HEK293 (cell line): ENCODE data around the gene SLCO6A1.

Experiments
- GLI4 ChIP-seq: fragments of 450-650 bp; formaldehyde crosslinking; IDR thresholded peaks from 2 replicates; pipeline ENCODE4 v1.5.1; 2016; ENCODE audit warnings: missing biosample characterization, missing genetic modification characterization
- TCF7L2 ChIP-seq: IDR thresholded peaks from 2 replicates; pipeline ENCODE4 v1.6.1; 2011; ENCODE audit warnings: low read depth, mild to moderate bottlenecking, inconsistent platforms, low read length, moderate library complexity, borderline replicate concordance
- YY1 ChIP-seq: fragments of 450-650 bp; formaldehyde crosslinking; IDR thresholded peaks from 2 replicates; pipeline ENCODE4 v1.5.1; 2018; ENCODE audit warnings: missing biosample characterization, missing genetic modification characterization
- ZFP37 ChIP-seq: fragments of 450-650 bp; formaldehyde crosslinking; IDR thresholded peaks from 2 replicates; pipeline ENCODE4 v1.5.1; 2016; ENCODE audit warnings: missing biosample characterization, missing genetic modification characterization
- ZNF174 ChIP-seq: fragments of 450-650 bp; formaldehyde crosslinking; IDR thresholded peaks from 2 replicates; pipeline ENCODE4 v1.5.0; 2017; ENCODE audit warnings: missing biosample characterization, mild to moderate bottlenecking, missing genetic modification characterization
- ZNF23 ChIP-seq: fragments of 450-650 bp; formaldehyde crosslinking; IDR thresholded peaks from 2 replicates; pipeline ENCODE4 v1.5.1; 2016; ENCODE audit warnings: missing biosample characterization, missing genetic modification characterization, borderline replicate concordance
- TF ChIP-seq, protein P1 (sequence below): fragments of 450-650 bp; formaldehyde crosslinking; IDR thresholded peaks from 2 replicates; pipeline ENCODE4 v1.5.1; 2016; ENCODE audit warnings: missing biosample characterization, missing genetic modification characterization

DNA sequence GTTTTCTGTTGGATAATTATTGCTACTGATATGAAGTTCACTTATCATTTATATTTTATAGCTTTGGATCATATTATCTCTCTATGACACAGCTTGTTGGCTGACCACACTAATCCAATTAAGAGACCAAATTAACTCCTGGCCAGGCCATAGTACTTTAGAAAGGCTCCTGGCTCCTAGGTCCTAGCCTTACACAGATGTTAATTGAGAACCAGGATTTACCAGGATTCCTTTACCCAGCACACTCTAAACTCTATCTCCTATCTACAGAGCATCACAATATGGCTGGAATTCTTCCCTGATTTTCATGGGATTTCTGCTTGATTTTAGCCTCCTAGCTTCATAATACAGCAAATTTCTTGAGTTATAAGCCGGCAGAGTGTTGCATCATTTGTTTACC is 80.3 kb downstream of the SLCO6A1 start:
- TF ChIP-seq ZNF174 (tag by site-specific recombination) = no peak
- TF ChIP-seq, protein P1, sequence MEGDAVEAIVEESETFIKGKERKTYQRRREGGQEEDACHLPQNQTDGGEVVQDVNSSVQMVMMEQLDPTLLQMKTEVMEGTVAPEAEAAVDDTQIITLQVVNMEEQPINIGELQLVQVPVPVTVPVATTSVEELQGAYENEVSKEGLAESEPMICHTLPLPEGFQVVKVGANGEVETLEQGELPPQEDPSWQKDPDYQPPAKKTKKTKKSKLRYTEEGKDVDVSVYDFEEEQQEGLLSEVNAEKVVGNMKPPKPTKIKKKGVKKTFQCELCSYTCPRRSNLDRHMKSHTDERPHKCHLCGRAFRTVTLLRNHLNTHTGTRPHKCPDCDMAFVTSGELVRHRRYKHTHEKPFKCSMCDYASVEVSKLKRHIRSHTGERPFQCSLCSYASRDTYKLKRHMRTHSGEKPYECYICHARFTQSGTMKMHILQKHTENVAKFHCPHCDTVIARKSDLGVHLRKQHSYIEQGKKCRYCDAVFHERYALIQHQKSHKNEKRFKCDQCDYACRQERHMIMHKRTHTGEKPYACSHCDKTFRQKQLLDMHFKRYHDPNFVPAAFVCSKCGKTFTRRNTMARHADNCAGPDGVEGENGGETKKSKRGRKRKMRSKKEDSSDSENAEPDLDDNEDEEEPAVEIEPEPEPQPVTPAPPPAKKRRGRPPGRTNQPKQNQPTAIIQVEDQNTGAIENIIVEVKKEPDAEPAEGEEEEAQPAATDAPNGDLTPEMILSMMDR (tag by site-specific recombination) = no peak
- no peak for TF ChIP-seq ZNF23
- TF ChIP-seq GLI4 (tag by site-specific recombination) = no peak
- TF ChIP-seq TCF7L2 = no peak
- TF ChIP-seq ZFP37 (tag by site-specific recombination) = no peak
- TF ChIP-seq YY1 = no peak
